Keratinocyte (primary cell): ENCODE measurements around the gene DIABLO.

Source experiments
- EZH2 ChIP-seq: IDR thresholded peaks from one replicate; pipeline ENCODE4 v1.6.1; 2012; ENCODE audit warnings: inconsistent platforms, mild to moderate bottlenecking, low read length, moderate library complexity
- TF ChIP-seq, protein P1 (sequence below), 3 experiments: IDR thresholded peaks in 1 of 3; conservative IDR thresholded peaks in 1 of 3; optimal IDR thresholded peaks in 1 of 3; 2 replicates in 2 of 3; 3 replicates in 1 of 3; pipeline versions ENCODE3 to v1.5.1; 2011; ENCODE audit warnings: low read length in 3 of 3, mild to moderate bottlenecking in 3 of 3, moderate library complexity in 2 of 3, control low read depth in 1 of 3, inconsistent platforms in 1 of 3; ENCODE audit not compliant: insufficient read depth in 2 of 3; ENCODE audit errors: extremely low read depth in 1 of 3

DNA sequence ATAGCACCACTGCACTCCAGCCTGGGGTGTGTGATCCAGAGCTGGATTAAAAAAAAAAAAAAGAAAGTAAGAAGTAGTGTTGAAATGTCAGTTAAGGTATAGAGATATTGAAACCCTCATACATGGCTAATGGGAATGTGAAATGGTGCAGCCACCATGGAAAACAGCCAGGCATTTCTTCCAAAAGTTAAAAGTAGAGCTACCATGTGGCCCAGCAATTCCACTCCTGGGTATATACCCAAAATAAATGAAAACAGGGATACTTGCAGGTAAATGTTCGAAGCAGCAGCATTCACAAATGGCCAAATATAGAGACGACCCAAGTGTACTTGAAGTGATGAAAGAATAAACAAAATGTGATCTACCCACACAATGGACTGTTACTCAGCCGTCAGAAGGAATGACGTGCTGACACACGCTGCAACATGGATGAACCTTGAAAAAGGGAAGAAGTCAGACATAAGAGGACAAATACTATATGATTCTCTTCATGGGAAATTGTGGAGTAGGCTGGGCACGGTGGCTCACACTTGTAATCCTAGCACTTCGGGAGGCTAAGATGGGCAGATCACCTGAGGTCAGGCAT is 67.1 kb downstream of the DIABLO start:
- TF ChIP-seq, protein P1, sequence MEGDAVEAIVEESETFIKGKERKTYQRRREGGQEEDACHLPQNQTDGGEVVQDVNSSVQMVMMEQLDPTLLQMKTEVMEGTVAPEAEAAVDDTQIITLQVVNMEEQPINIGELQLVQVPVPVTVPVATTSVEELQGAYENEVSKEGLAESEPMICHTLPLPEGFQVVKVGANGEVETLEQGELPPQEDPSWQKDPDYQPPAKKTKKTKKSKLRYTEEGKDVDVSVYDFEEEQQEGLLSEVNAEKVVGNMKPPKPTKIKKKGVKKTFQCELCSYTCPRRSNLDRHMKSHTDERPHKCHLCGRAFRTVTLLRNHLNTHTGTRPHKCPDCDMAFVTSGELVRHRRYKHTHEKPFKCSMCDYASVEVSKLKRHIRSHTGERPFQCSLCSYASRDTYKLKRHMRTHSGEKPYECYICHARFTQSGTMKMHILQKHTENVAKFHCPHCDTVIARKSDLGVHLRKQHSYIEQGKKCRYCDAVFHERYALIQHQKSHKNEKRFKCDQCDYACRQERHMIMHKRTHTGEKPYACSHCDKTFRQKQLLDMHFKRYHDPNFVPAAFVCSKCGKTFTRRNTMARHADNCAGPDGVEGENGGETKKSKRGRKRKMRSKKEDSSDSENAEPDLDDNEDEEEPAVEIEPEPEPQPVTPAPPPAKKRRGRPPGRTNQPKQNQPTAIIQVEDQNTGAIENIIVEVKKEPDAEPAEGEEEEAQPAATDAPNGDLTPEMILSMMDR (optimal IDR thresholded peaks at IDR 0.05 in 1 of 3, IDR thresholded peaks at IDR 0.05 in 1 of 3, conservative IDR thresholded peaks at IDR 0.05 in 1 of 3; ENCODE audit: extremely low read depth in 1 of 3, insufficient read depth in 2 of 3, low read length in 3 of 3) = no peak
- TF ChIP-seq EZH2 = no peak
